T-cell (primary cell): ENCODE measurements around the gene CDK11A. TPM values are rescaled to one million over a fixed set of nuclear protein-coding genes. Genes with fewer than 3 reads are reported as not detected.
A peak's percentile ranks its signal among the peaks of the same experiment; 100 is the strongest.
"Not testable (repeated sequence)": the region's sequence is repeated elsewhere in the genome, so short reads cannot be mapped to it uniquely, and the experiment has no call there.

Experiments
- ATAC-seq, 4 experiments: fragments of 200-7000 bp in 3 of 4; fragments of 150-1000 bp in 1 of 4; cut with Tn5 transposase; replicated peaks in 1 of 4; 1 replicate in 3 of 4; 2 replicates in 1 of 4; pipeline ENCODE4 v1.10.0; 2021; ENCODE audit warnings: moderate library complexity in 3 of 4, mild to moderate bottlenecking in 2 of 4, moderate number of reproducible peaks in 1 of 4
- CTCF ChIA-PET, 2 donors: fragments of 300-600 bp; sonication (Branson Sonifier 250); formaldehyde crosslinking; loops; one replicate each; lab custom pipeline; 2022; ENCODE audit warnings: antibody characterized with exemption in 2 of 2; lab: Charles Lee
- POLR2A ChIA-PET, 2 donors: fragments of 300-600 bp; sonication (Branson Sonifier 250); formaldehyde crosslinking; loops; one replicate each; lab custom pipeline; 2022; ENCODE audit warnings: antibody characterized with exemption in 2 of 2; lab: Charles Lee
- DNase-seq, 35 experiments: peaks; one replicate each; pipeline versions ENCODE4 v3.0.0 to v3.0.0-alpha.2; 2013 to 2023
- H3K27ac ChIP-seq: one replicate; pipeline ENCODE4 v1.5.1; 2013; ENCODE audit warnings: low read length
- H3K27me3 ChIP-seq, 2 experiments: replicated peaks in 1 of 2; 1 replicate in 1 of 2; 2 replicates in 1 of 2; pipeline versions ENCODE4 v1.6.1 to v1.7.0; 2013; ENCODE audit warnings: low read length in 1 of 2, mixed read lengths in 1 of 2; ENCODE audit not compliant: control insufficient read depth in 2 of 2, insufficient read depth in 2 of 2; ENCODE audit errors: extremely low read depth in 1 of 2
- H3K36me3 ChIP-seq, 2 donors: 1 replicate in 1 of 2; 2 replicates in 1 of 2; pipeline versions ENCODE4 v1.6.1 to v1.7.0; 2013; ENCODE audit warnings: low read length in 1 of 2; ENCODE audit not compliant: control insufficient read depth in 2 of 2, insufficient read depth in 1 of 2; ENCODE audit errors: extremely low read depth in 1 of 2
- H3K4me1 ChIP-seq, 2 experiments: 1 replicate in 1 of 2; 2 replicates in 1 of 2; pipeline versions ENCODE4 v1.6.1 to v1.7.0; 2013; ENCODE audit warnings: low read length in 2 of 2, mixed read lengths in 1 of 2; ENCODE audit not compliant: insufficient read depth in 2 of 2, control insufficient read depth in 1 of 2; ENCODE audit errors: extremely low read depth in 1 of 2
- H3K4me3 ChIP-seq, 2 donors: 1 replicate in 1 of 2; 2 replicates in 1 of 2; pipeline versions ENCODE4 v1.5.1 to v1.7.0; 2013; ENCODE audit warnings: mild to moderate bottlenecking in 2 of 2, low read length in 1 of 2, moderate library complexity in 1 of 2; ENCODE audit not compliant: control insufficient read depth in 1 of 2; ENCODE audit errors: extremely low read depth in 1 of 2
- H3K9me3 ChIP-seq: 2 replicates; pipeline ENCODE4 v1.7.0; 2013
- H3K27ac Mint-ChIP-seq, 2 donors: one replicate each; pipeline ENCODE4 v1.8.0; 2020 to 2021; ENCODE audit warnings: mild to moderate bottlenecking in 2 of 2, mixed read lengths in 2 of 2
- H3K27me3 Mint-ChIP-seq, 2 donors: one replicate each; pipeline ENCODE4 v1.8.0; 2021 to 2022; ENCODE audit warnings: mixed read lengths in 2 of 2
- H3K36me3 Mint-ChIP-seq: one replicate; pipeline ENCODE4 v1.8.0; 2021; ENCODE audit warnings: mixed read lengths
- H3K4me1 Mint-ChIP-seq, 3 donors: one replicate each; pipeline ENCODE4 v1.8.0; 2020 to 2022; ENCODE audit warnings: mixed read lengths in 3 of 3, mild to moderate bottlenecking in 1 of 3
- H3K4me3 Mint-ChIP-seq, 3 donors: one replicate each; pipeline ENCODE4 v1.8.0; 2020 to 2022; ENCODE audit warnings: mild to moderate bottlenecking in 3 of 3, mixed read lengths in 3 of 3, moderate library complexity in 3 of 3
- H3K9me3 Mint-ChIP-seq, 3 donors: one replicate each; pipeline ENCODE4 v1.8.0; 2020 to 2022; ENCODE audit warnings: mixed read lengths in 3 of 3
- WGBS: methylation state at CpG from one replicate; pipeline ENCODE4 v1.1.5; 2013; ENCODE audit warnings: missing lambda C conversion rate; ENCODE audit not compliant: insufficient coverage; 5-methylcytosine and 5-hydroxymethylcytosine counted together
- total RNA-seq, 35 experiments: library from RNA in 6 of 35; stranded (reverse) in 6 of 35; fragments of 120-200 nt in 1 of 35; gene quantifications; one replicate each; pipeline versions ENCODE4 v1.2.1 to v1.2.4 and lab custom pipeline; 2013 to 2026

Gene CDK11A
- total RNA-seq, 5 donors from 2014 or later (not counting 1 experiment from before 2014, with no cell fraction given) = 109 to 243 (median 182) TPM

GRCh38 chr1:1674806-1675205 lies 49.4 kb downstream of the CDK11A start:
- CTCF ChIA-PET, H3K9me3 ChIP-seq, H3K9me3 Mint-ChIP-seq, H3K27ac ChIP-seq, H3K27me3 Mint-ChIP-seq, POLR2A ChIA-PET, H3K4me3 Mint-ChIP-seq, DNase-seq, H3K4me3 ChIP-seq, H3K27me3 ChIP-seq, ATAC-seq: not testable (repeated sequence)
- WGBS = 92% methylated on average over 12 of the region's 21 CpGs
- Mint-ChIP-seq H3K4me1 (peaks cover 23 to 34% (median 28%) of the 10 kb centered on the region in 3 donors), H3K27ac (peak overlapping the region in 1 of 2 donors; percentile 46), H3K36me3 (peaks cover 31% of the 10 kb centered on the region)
- peaks cover 6 to 24% of the 10 kb centered on the region in 2 experiments for H3K4me1 ChIP-seq
- peaks cover 0 to 25% of the 10 kb centered on the region in 2 donors for H3K36me3 ChIP-seq

- H3K9me3 ChIP-seq = no peaks in the 10 kb centered on the region
- Mint-ChIP-seq H3K4me3 (no peak overlapping the region), H3K9me3 (no peaks in the 10 kb centered on the region), H3K36me3 (peaks cover 42% of the 10 kb centered on the region), H3K4me1 (peaks cover 1 to 14% (median 5%) of the 10 kb centered on the region in 3 donors), H3K27me3 (no peaks in the 10 kb centered on the region), H3K27ac (no peak overlapping the region)
- H3K27ac ChIP-seq = no peak overlapping the region
- POLR2A ChIA-PET = no interaction called here
- 93% methylated on average over 16 of the region's 25 CpGs for WGBS
- H3K4me3 ChIP-seq = no peak overlapping the region
- H3K36me3 ChIP-seq = peaks cover 0 to 43% of the 10 kb centered on the region in 2 donors
- DNase-seq = no peak
- H3K27me3 ChIP-seq = no peaks in the 10 kb centered on the region
- peaks cover 0 to 6% of the 10 kb centered on the region in 2 experiments for H3K4me1 ChIP-seq
- CTCF ChIA-PET = no interaction called here
- ATAC-seq = no peak
These were observed 51.8 kb downstream of the CDK11A start for GRCh38 chr1:1672181-1672965.

GRCh38 chr1:1671365-1672119 lies 52.6 kb downstream of the CDK11A start:
- Mint-ChIP-seq H3K9me3 (no peaks in the 10 kb centered on the region), H3K27ac (no peak overlapping the region), H3K4me3 (no peak overlapping the region), H3K36me3 (peaks cover 44% of the 10 kb centered on the region), H3K4me1 (peaks cover 0 to 12% (median 3%) of the 10 kb centered on the region in 3 donors), H3K27me3 (no peaks in the 10 kb centered on the region)
- 90% methylated on average over 17 of the region's 27 CpGs for WGBS
- H3K9me3 ChIP-seq = no peaks in the 10 kb centered on the region
- no peaks in the 10 kb centered on the region for H3K27me3 ChIP-seq
- DNase-seq (no peak), ATAC-seq (no peak)
- no peak overlapping the region for H3K4me3 ChIP-seq
- H3K36me3 ChIP-seq = peaks cover 0 to 46% of the 10 kb centered on the region in 2 donors
- POLR2A ChIA-PET = no interaction called here
- CTCF ChIA-PET = no interaction called here
- peaks cover 0 to 3% of the 10 kb centered on the region in 2 experiments for H3K4me1 ChIP-seq
- no peak overlapping the region for H3K27ac ChIP-seq

- Histone ChIP-seq H3K4me1 (peaks cover 0 to 3% of the 10 kb centered on the region in 2 experiments), H3K27ac (no peak overlapping the region), H3K36me3 (peaks cover 2 to 53% of the 10 kb centered on the region in 2 donors), H3K9me3 (no peaks in the 10 kb centered on the region), H3K4me3 (no peak overlapping the region), H3K27me3 (no peaks in the 10 kb centered on the region)
- peaks cover 51% of the 10 kb centered on the region for H3K36me3 Mint-ChIP-seq
- H3K4me3 Mint-ChIP-seq = no peak overlapping the region
- ChIA-PET POLR2A (no interaction called here), CTCF (no interaction called here)
- no peak overlapping the region for H3K27ac Mint-ChIP-seq
- H3K27me3 Mint-ChIP-seq = no peaks in the 10 kb centered on the region
- H3K9me3 Mint-ChIP-seq = no peaks in the 10 kb centered on the region
- DNase-seq = no peak
- 96% methylated on average over 24 of the region's 24 CpGs for WGBS
- H3K4me1 Mint-ChIP-seq = peaks cover 0 to 12% (median 3%) of the 10 kb centered on the region in 3 donors
- no peak for ATAC-seq
These were observed 53.3 kb downstream of the CDK11A start for GRCh38 chr1:1670866-1671265.

- H3K4me1 Mint-ChIP-seq = peaks cover 0 to 11% (median 3%) of the 10 kb centered on the region in 3 donors
- ChIA-PET POLR2A (no interaction called here), CTCF (interaction anchor here in 1 of 2 donors (0.6 kb wide), 1 partner anchor 47 kb away, joined by 8 read pairs; no protein-coding TSS in a partner anchor)
- Histone ChIP-seq H3K4me3 (no peak overlapping the region), H3K4me1 (no peaks in the 10 kb centered on the region), H3K36me3 (peaks cover 7 to 64% of the 10 kb centered on the region in 2 donors), H3K9me3 (no peaks in the 10 kb centered on the region), H3K27me3 (no peaks in the 10 kb centered on the region), H3K27ac (no peak overlapping the region)
- ATAC-seq (no peak), DNase-seq (no peak)
- H3K27ac Mint-ChIP-seq = no peak overlapping the region
- peaks cover 53% of the 10 kb centered on the region for H3K36me3 Mint-ChIP-seq
- no peaks in the 10 kb centered on the region for H3K9me3 Mint-ChIP-seq
- no peak overlapping the region for H3K4me3 Mint-ChIP-seq
- 97% methylated on average over 39 of the region's 43 CpGs for WGBS
- H3K27me3 Mint-ChIP-seq = no peaks in the 10 kb centered on the region
These were observed 54.4 kb downstream of the CDK11A start for GRCh38 chr1:1669468-1670440.

- no peaks in the 10 kb centered on the region for H3K27me3 Mint-ChIP-seq
- Histone ChIP-seq H3K4me1 (peaks cover 0 to 11% of the 10 kb centered on the region in 2 experiments), H3K9me3 (no peaks in the 10 kb centered on the region), H3K4me3 (no peak overlapping the region), H3K27ac (no peak overlapping the region), H3K36me3 (peaks cover 7 to 53% of the 10 kb centered on the region in 2 donors), H3K27me3 (no peaks in the 10 kb centered on the region)
- DNase-seq = no peak
- ATAC-seq = no peak
- ChIA-PET POLR2A (no interaction called here), CTCF (no interaction called here)
- no peaks in the 10 kb centered on the region for H3K9me3 Mint-ChIP-seq
- no peak overlapping the region for H3K27ac Mint-ChIP-seq
- H3K36me3 Mint-ChIP-seq = peaks cover 36% of the 10 kb centered on the region
- peaks cover 0 to 9% (median 1%) of the 10 kb centered on the region in 3 donors for H3K4me1 Mint-ChIP-seq
- 90% methylated on average over 3 of the region's 15 CpGs for WGBS
- no peak overlapping the region for H3K4me3 Mint-ChIP-seq
These were observed 57.6 kb downstream of the CDK11A start for GRCh38 chr1:1666526-1666925.
